ENCODE results near the gene VIL1. TPM values are rescaled to one million over a fixed set of nuclear protein-coding genes. Genes with fewer than 3 reads are reported as not detected.

Gene VIL1
- total and polyA plus RNA-seq, 2 of the 4 experiments (the other 2 are of a cell fraction): not detected

DNA sequence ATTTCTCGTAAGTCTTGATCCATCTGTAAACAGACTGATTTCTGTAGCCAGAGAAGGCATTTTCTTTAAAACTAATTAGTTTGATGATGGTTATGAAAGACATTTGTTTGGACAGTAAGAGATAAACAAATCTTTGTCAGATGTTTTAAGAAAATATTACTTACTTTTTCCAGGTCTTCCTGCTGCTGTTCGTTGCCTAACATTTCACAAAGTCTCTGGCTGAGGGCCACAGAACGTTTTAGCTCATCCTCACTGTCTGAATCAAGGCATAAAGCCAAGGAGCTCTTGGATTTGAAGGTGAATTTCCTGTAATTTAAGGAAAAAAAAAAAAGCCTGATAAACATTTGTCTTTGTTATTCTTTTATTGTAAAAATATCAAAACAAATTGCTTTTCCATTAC lies 57.8 kb downstream of the VIL1 start:
- peak; percentile 46 for DNase-seq
- Histone ChIP-seq H3K9me1 (ENCODE audit: insufficient read depth, low read length) (no peaks in the 10 kb centered on the region), H2AK9ac (replicated peaks; ENCODE audit: low read depth, low read length, poor library complexity) (no peak overlapping the region), H3K9me3 (ENCODE audit: control insufficient read depth, insufficient read depth, low read length) (no peaks in the 10 kb centered on the region), H2BK20ac (ENCODE audit: low read depth, low read length) (no peak overlapping the region), H3K27ac (ENCODE audit: insufficient read depth, low read length) (no peak overlapping the region), H2BK5ac (ENCODE audit: low read depth, low read length, poor library complexity, severe bottlenecking) (no peak overlapping the region), H3K14ac (replicated peaks; ENCODE audit: low read depth, low read length) (no peak overlapping the region), H4K8ac (ENCODE audit: low read depth in 2 of 2, low read length in 2 of 2) (no peak overlapping the region), H2BK15ac (ENCODE audit: low read depth, low read length) (no peak overlapping the region), H3K9ac (ENCODE audit: low read depth, low read length) (no peak overlapping the region), H3K56ac (ENCODE audit: extremely low read depth, insufficient read depth, low read length) (no peak overlapping the region), H3K79me1 (ENCODE audit: low read depth in 1 of 2, low read length in 2 of 2) (peaks cover 2 to 3% of the 10 kb centered on the region in 2 experiments; a peak in 2 of 4 replicates), H3K18ac (ENCODE audit: low read depth, low read length) (no peak overlapping the region), H2AFZ (replicated peaks; ENCODE audit: low read length, poor library complexity) (no peak overlapping the region), H3K36me3 (ENCODE audit: control insufficient read depth, insufficient read depth, low read length) (peaks cover 3% of the 10 kb centered on the region), H4K20me1 (ENCODE audit: insufficient read depth, low read length) (no peaks in the 10 kb centered on the region), H2BK120ac (ENCODE audit: low read depth, low read length) (no peak overlapping the region), H3K27me3 (ENCODE audit: control insufficient read depth, insufficient read depth, low read length) (no peaks in the 10 kb centered on the region), H4K5ac (ENCODE audit: low read depth, low read length) (no peak overlapping the region), H3K23ac (ENCODE audit: low read depth, low read length) (no peak overlapping the region), H4K91ac (ENCODE audit: insufficient read depth, low read depth, low read length) (no peak overlapping the region), H3K4me3 (ENCODE audit: insufficient read depth, low read depth, low read length) (no peak overlapping the region), H3K4ac (ENCODE audit: low read depth, low read length) (no peak overlapping the region), H3K4me1 (ENCODE audit: control insufficient read depth, insufficient read depth, low read length) (peaks cover 3% of the 10 kb centered on the region; the same call in 1 of the 2 replicates), H2AK5ac (ENCODE audit: low read depth, low read length) (no peak overlapping the region), H3K4me2 (ENCODE audit: low read depth, low read length) (no peak overlapping the region; the same call in 1 of the 2 replicates)
- POLR2A ChIA-PET (ENCODE audit: unreplicated experiment): interaction anchor here (0.6 kb wide), 1 partner anchor 307 kb away, joined by 12 read pairs; no protein-coding TSS in a partner anchor
- intact Hi-C loops (cut with micrococcal nuclease): loop anchor here (10.0 kb wide), 1 partner anchor 168 kb away; no protein-coding TSS in a partner anchor
- ATAC-seq (ENCODE audit: low read depth): peak; percentile 32; the same call in 1 of the 2 replicates
- no CpG with 5 or more reads among the region's 3 CpGs for WGBS, 2 experiments (ENCODE audit: extremely low coverage in 2 of 2, insufficient read length in 1 of 2)
- no TSS peak for BruUV-seq (replicated peaks)
- CTCF ChIA-PET: interaction anchor here (1.3 kb wide), 1 partner anchor 10 kb away, joined by 3 read pairs; no protein-coding TSS in a partner anchor
- dilution Hi-C loops (cut with HindIII; ENCODE audit: low sequenced_read_pairs, unreplicated experiment): no loop called here
- TF ChIP-seq POLR2A (IDR thresholded peaks at IDR 0.05; ENCODE audit: low read depth, low read length) (no peak), USF2 (IDR thresholded peaks at IDR 0.05; ENCODE audit: low read depth, low read length) (no peak), MXI1 (IDR thresholded peaks at IDR 0.05; ENCODE audit: borderline replicate concordance, low read depth, low read length) (no peak), BHLHE40 (IDR thresholded peaks at IDR 0.05; ENCODE audit: low read depth, low read length) (no peak)
- TF ChIP-seq, protein P1, sequence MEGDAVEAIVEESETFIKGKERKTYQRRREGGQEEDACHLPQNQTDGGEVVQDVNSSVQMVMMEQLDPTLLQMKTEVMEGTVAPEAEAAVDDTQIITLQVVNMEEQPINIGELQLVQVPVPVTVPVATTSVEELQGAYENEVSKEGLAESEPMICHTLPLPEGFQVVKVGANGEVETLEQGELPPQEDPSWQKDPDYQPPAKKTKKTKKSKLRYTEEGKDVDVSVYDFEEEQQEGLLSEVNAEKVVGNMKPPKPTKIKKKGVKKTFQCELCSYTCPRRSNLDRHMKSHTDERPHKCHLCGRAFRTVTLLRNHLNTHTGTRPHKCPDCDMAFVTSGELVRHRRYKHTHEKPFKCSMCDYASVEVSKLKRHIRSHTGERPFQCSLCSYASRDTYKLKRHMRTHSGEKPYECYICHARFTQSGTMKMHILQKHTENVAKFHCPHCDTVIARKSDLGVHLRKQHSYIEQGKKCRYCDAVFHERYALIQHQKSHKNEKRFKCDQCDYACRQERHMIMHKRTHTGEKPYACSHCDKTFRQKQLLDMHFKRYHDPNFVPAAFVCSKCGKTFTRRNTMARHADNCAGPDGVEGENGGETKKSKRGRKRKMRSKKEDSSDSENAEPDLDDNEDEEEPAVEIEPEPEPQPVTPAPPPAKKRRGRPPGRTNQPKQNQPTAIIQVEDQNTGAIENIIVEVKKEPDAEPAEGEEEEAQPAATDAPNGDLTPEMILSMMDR (conservative IDR thresholded peaks at IDR 0.05; ENCODE audit: low read depth, low read length): no peak
- in situ Hi-C loops (cut with MboI; ENCODE audit: low sequenced_read_pairs): no loop called here
